ENCODE data around the gene TIMM23. TPM values are rescaled to one million over a fixed set of nuclear protein-coding genes. Genes with fewer than 3 reads are reported as not detected.
"Not testable (repeated sequence)": the region's sequence is repeated elsewhere in the genome, so short reads cannot be mapped to it uniquely, and the experiment has no call there.

Gene TIMM23
- total and polyA plus RNA-seq, 11 donors = 73.9 to 123 (median 85.1) TPM

- Histone ChIP-seq H3K27ac (no peak overlapping the region), H3K4me1 (no peaks in the 10 kb centered on the region), H3K9me3 (no peaks in the 10 kb centered on the region), H3K36me3 (no peaks in the 10 kb centered on the region), H3K27me3 (peaks cover 0 to 18% (median 0%) of the 10 kb centered on the region in 9 donors), H3K4me3 (no peak overlapping the region)
- intact Hi-C loops (cut with DNase I) = no loop called here
- DNase-seq (no peak), ATAC-seq (no peak)
- 37 to 56% (median 48%) methylated on average over 2 of the region's 2 CpGs for WGBS, 4 donors
- TF ChIP-seq CTCF (IDR thresholded peaks at IDR 0.05) = no peak
Measured at GRCh38 chr10:46048152-46048551, 75.9 kb downstream of the TIMM23 start.

- H3K9me3 ChIP-seq; H3K36me3 ChIP-seq; DNase-seq; H3K4me3 ChIP-seq; H3K27ac ChIP-seq; intact Hi-C loops (cut with DNase I); H3K4me1 ChIP-seq; ATAC-seq: not testable (repeated sequence)
- H3K27me3 ChIP-seq = peaks cover 0 to 18% (median 0%) of the 10 kb centered on the region in 9 donors
- 94 to 96% (median 95%) methylated on average over 11 of the region's 11 CpGs for WGBS, 4 donors
Measured at GRCh38 chr10:46049497-46049831, 77.2 kb downstream of the TIMM23 start.

GRCh38 chr10:46050941-46051623 is 78.8 kb downstream of the TIMM23 start:
- no peaks in the 10 kb centered on the region for H3K36me3 ChIP-seq
- ATAC-seq (no peak), DNase-seq (no peak)
- H3K9me3 ChIP-seq = no peaks in the 10 kb centered on the region
- no peaks in the 10 kb centered on the region for H3K4me1 ChIP-seq
- no peak overlapping the region for H3K27ac ChIP-seq
- 32 to 67% (median 49%) methylated on average over 11 of the region's 11 CpGs for WGBS, 4 donors
- H3K27me3 ChIP-seq = peaks cover 0 to 18% (median 0%) of the 10 kb centered on the region in 9 donors
- H3K4me3 ChIP-seq = no peak overlapping the region
- no peak for TF ChIP-seq POLR2A (IDR thresholded peaks at IDR 0.05)
- no peak for TF ChIP-seq CTCF (IDR thresholded peaks at IDR 0.05)
- intact Hi-C loops (cut with DNase I) = no loop called here

GRCh38 chr10:46052057-46052790 is 79.9 kb downstream of the TIMM23 start:
- Histone ChIP-seq H3K36me3 (no peaks in the 10 kb centered on the region), H3K4me1 (no peaks in the 10 kb centered on the region), H3K27me3 (peaks cover 0 to 18% (median 0%) of the 10 kb centered on the region in 9 donors), H3K27ac (no peak overlapping the region), H3K9me3 (peaks cover 0 to 6% (median 0%) of the 10 kb centered on the region in 12 donors), H3K4me3 (no peak overlapping the region)
- intact Hi-C loops (cut with DNase I) = no loop called here
- DNase-seq (no peak), ATAC-seq (no peak)
- WGBS, 4 donors = 57 to 67% (median 59%) methylated on average over 6 to 7 of the region's 7 CpGs
- TF ChIP-seq POLR2A (IDR thresholded peaks at IDR 0.05) (no peak), CTCF (IDR thresholded peaks at IDR 0.05) (no peak)
